ENCODE measurements around the gene FARS2.

DNA sequence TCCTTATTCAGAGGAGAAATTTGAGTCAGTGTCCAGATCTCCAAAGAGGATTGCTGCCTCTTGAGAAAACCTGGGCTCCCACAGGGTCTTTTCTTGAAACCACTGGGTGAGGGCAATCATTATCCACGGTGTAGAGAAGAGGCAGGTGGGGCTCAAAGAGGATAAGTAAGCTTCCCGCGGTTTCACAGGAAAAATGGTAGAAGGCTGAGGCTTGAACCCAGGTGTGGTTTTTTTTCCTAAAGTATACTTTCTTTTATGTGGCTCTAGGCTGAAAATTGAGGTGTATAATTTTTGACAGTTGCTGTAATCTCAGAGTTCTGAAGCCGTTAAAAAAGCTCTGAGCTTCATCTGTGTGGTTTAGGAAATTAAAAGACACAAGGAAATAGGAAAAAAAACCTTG, 164.5 kb downstream of the FARS2 start:
- TF ChIP-seq, protein P1, sequence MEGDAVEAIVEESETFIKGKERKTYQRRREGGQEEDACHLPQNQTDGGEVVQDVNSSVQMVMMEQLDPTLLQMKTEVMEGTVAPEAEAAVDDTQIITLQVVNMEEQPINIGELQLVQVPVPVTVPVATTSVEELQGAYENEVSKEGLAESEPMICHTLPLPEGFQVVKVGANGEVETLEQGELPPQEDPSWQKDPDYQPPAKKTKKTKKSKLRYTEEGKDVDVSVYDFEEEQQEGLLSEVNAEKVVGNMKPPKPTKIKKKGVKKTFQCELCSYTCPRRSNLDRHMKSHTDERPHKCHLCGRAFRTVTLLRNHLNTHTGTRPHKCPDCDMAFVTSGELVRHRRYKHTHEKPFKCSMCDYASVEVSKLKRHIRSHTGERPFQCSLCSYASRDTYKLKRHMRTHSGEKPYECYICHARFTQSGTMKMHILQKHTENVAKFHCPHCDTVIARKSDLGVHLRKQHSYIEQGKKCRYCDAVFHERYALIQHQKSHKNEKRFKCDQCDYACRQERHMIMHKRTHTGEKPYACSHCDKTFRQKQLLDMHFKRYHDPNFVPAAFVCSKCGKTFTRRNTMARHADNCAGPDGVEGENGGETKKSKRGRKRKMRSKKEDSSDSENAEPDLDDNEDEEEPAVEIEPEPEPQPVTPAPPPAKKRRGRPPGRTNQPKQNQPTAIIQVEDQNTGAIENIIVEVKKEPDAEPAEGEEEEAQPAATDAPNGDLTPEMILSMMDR (conservative IDR thresholded peaks at IDR 0.05; ENCODE audit: low read depth, low read length) = no peak
- TF ChIP-seq EZH2 (IDR thresholded peaks at IDR 0.05; ENCODE audit: borderline replicate concordance, low read depth, low read length, poor library complexity, severe bottlenecking) = no peak

All from A673 (cell line).